Heart left ventricle (tissue), 16 donors: ENCODE data around the gene RAI1. TPM values are rescaled to one million over a fixed set of nuclear protein-coding genes. Genes with fewer than 3 reads are reported as not detected.
"Not testable (repeated sequence)": the region's sequence is repeated elsewhere in the genome, so short reads cannot be mapped to it uniquely, and the experiment has no call there.

ENCODE experiments used
- ATAC-seq, 4 donors: fragments of 200-7000 bp; cut with Tn5 transposase; one replicate each; pipeline ENCODE4 v1.9.1; 2020 to 2022; ENCODE audit warnings: moderate library complexity in 4 of 4, mild to moderate bottlenecking in 3 of 4, moderate number of reproducible peaks in 1 of 4
- DNase-seq, 5 donors: peaks; one replicate each; pipeline ENCODE4 v3.0.0-alpha.2; 2020
- H3K27ac ChIP-seq, 12 donors: fragments of 200-600 bp; sonication (generic) in 4 of 12; one replicate each; pipeline versions ENCODE4 v1.5.0 to v1.8.0; 2016 to 2022; ENCODE audit warnings: mild to moderate bottlenecking in 2 of 12
- H3K27me3 ChIP-seq, 9 donors: fragments of 200-600 bp; sonication (generic) in 2 of 9; one replicate each; pipeline versions ENCODE4 v1.5.1 to v1.8.0; 2016 to 2022; ENCODE audit warnings: mild to moderate bottlenecking in 3 of 9
- H3K36me3 ChIP-seq, 9 donors: fragments of 200-600 bp; sonication (generic) in 2 of 9; one replicate each; pipeline versions ENCODE4 v1.5.0 to v1.8.0; 2018 to 2022; ENCODE audit warnings: mild to moderate bottlenecking in 2 of 9
- H3K4me1 ChIP-seq, 12 donors: fragments of 200-600 bp; sonication (generic) in 4 of 12; one replicate each; pipeline versions ENCODE4 v1.5.0 to v1.8.0; 2016 to 2022; ENCODE audit warnings: mild to moderate bottlenecking in 3 of 12
- H3K4me3 ChIP-seq, 12 donors: fragments of 200-600 bp; sonication (generic) in 4 of 12; one replicate each; pipeline versions ENCODE4 v1.5.0 to v1.8.0; 2017 to 2022; ENCODE audit warnings: mild to moderate bottlenecking in 9 of 12, moderate library complexity in 4 of 12
- H3K9me3 ChIP-seq, 12 donors: fragments of 200-600 bp; sonication (generic) in 4 of 12; one replicate each; pipeline versions ENCODE4 v1.5.0 to v1.8.0; 2016 to 2022; ENCODE audit warnings: mild to moderate bottlenecking in 1 of 12
- POLR2A ChIP-seq, 2 donors: fragments of 450-650 bp; IDR thresholded peaks; one replicate each; pipeline ENCODE4 v1.6.1; 2017; ENCODE audit warnings: antibody characterized with exemption in 2 of 2, mild to moderate bottlenecking in 2 of 2, moderate library complexity in 2 of 2
- WGBS, 4 donors: extraction: QIAGEN DNeasy Blood & Tissue Kit in 2 of 4; methylation state at CpG; one replicate each; pipeline versions ENCODE4 v1.1.5 to v1.1.7; 2013 to 2018; 5-methylcytosine and 5-hydroxymethylcytosine counted together
- intact Hi-C, 10 donors: fragments of 100-400 bp; cut with DNase I; formaldehyde crosslinking; loops; one replicate each; pipeline versions ENCODE4 v1.11.1 to v1.14.2; 2022
- polyA plus RNA-seq, 2 donors: library from polyadenylated mRNA; stranded (reverse); fragments of 200-250 nt; gene quantifications; one replicate each; pipeline ENCODE4 v1.2.3, GENCODE V29; 2013
- total RNA-seq, 9 donors: library from RNA; depleted of rRNA in 2 of 9; stranded (reverse); fragments of >200 nt in 2 of 9; fragmentation: NEBNext Ultra II Directional in 3 of 9; extraction: Animal tissue kit (Norgen Biotek cat#: 25700) in 3 of 9; gene quantifications; one replicate each; pipeline versions ENCODE4 v1.1.0 to v1.2.4, GENCODE V29; 2016 to 2023
- TF ChIP-seq, protein P1 (sequence below), 12 donors: fragments of 200-600 bp; sonication (generic) in 4 of 12; IDR thresholded peaks; one replicate each; pipeline versions ENCODE4 v1.5.0 to v1.8.0; 2018 to 2022; ENCODE audit warnings: antibody characterized with exemption in 12 of 12, mild to moderate bottlenecking in 5 of 12
- donor health status: ischemic (EF 13 %, LVEDD 7.1; RV severe dilation, severe dysfunction).
- donor health status: healthy with polysubstance abuse.
- donor health status: DM: no; HTN: yes; CAD: no.
- donor health status: DM: no; HTN: no; CAD: no.
- donor health status: ischemic (EF 25% LVEDD 6.9; RV normal size, moderate dysfunction).
- donor health status: ischemic (EF 25% LVEDD 5.7; RV mildly dilated, moderate dysfunction).
- donor health status: healthy.
- donor health status: DM: yes; HTN: yes; CAD: no.
- donor health status: ischemic (EF 35%, LVEDD 5.7; RV mildly dilated, moderate dysfunction).
- donor health status: nonischemic (EF 11% LVEDD 7.7; RV severe dilation, severe dysfunction).
- donor health status: DM: yes; HTN: yes; CAD: no.
- donor health status: PGD.
- donor health status: ischemic (EF 29% LVEDD 5.4; RV normal size, mild dysfunction).
- donor health status: nonischemic (EF 23%, LVEDD 6.1; RV moderate dilation, normal function).

The RAI1 gene
- total and polyA plus RNA-seq, 11 donors: 15.1 to 37.2 (median 20.8) TPM

GRCh38 chr17:17636272-17636885 is 44.9 kb upstream of the RAI1 start:
- 54 to 74% (median 65%) methylated on average over 5 of the region's 5 CpGs for WGBS, 4 donors
- no peaks in the 10 kb centered on the region for H3K36me3 ChIP-seq
- no peak for ATAC-seq
- H3K27me3 ChIP-seq: no peaks in the 10 kb centered on the region
- TF ChIP-seq, protein P1, sequence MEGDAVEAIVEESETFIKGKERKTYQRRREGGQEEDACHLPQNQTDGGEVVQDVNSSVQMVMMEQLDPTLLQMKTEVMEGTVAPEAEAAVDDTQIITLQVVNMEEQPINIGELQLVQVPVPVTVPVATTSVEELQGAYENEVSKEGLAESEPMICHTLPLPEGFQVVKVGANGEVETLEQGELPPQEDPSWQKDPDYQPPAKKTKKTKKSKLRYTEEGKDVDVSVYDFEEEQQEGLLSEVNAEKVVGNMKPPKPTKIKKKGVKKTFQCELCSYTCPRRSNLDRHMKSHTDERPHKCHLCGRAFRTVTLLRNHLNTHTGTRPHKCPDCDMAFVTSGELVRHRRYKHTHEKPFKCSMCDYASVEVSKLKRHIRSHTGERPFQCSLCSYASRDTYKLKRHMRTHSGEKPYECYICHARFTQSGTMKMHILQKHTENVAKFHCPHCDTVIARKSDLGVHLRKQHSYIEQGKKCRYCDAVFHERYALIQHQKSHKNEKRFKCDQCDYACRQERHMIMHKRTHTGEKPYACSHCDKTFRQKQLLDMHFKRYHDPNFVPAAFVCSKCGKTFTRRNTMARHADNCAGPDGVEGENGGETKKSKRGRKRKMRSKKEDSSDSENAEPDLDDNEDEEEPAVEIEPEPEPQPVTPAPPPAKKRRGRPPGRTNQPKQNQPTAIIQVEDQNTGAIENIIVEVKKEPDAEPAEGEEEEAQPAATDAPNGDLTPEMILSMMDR (IDR thresholded peaks at IDR 0.05): no peak
- TF ChIP-seq POLR2A (IDR thresholded peaks at IDR 0.05): no peak
- peaks cover 0 to 13% (median 0%) of the 10 kb centered on the region in 12 donors for H3K4me1 ChIP-seq
- intact Hi-C loops: no loop called here
- peaks cover 0 to 3% (median 0%) of the 10 kb centered on the region in 12 donors for H3K9me3 ChIP-seq
- H3K4me3 ChIP-seq: no peak overlapping the region
- DNase-seq: no peak
- H3K27ac ChIP-seq: no peak overlapping the region

- no peak overlapping the region for H3K4me3 ChIP-seq
- intact Hi-C loops: no loop called here
- TF ChIP-seq, protein P1 (IDR thresholded peaks at IDR 0.05): no peak
- TF ChIP-seq POLR2A (IDR thresholded peaks at IDR 0.05): no peak
- ATAC-seq (no peak), DNase-seq (no peak)
- no peaks in the 10 kb centered on the region for H3K27me3 ChIP-seq
- WGBS, 4 donors: 88 to 100% (median 93%) methylated on average over 2 of the region's 2 CpGs
- H3K9me3 ChIP-seq: no peaks in the 10 kb centered on the region
- peaks cover 0 to 13% (median 0%) of the 10 kb centered on the region in 12 donors for H3K4me1 ChIP-seq
- no peak overlapping the region for H3K27ac ChIP-seq
- no peaks in the 10 kb centered on the region for H3K36me3 ChIP-seq
These were observed 42.8 kb upstream of the RAI1 start for GRCh38 chr17:17638467-17638866.

DNA sequence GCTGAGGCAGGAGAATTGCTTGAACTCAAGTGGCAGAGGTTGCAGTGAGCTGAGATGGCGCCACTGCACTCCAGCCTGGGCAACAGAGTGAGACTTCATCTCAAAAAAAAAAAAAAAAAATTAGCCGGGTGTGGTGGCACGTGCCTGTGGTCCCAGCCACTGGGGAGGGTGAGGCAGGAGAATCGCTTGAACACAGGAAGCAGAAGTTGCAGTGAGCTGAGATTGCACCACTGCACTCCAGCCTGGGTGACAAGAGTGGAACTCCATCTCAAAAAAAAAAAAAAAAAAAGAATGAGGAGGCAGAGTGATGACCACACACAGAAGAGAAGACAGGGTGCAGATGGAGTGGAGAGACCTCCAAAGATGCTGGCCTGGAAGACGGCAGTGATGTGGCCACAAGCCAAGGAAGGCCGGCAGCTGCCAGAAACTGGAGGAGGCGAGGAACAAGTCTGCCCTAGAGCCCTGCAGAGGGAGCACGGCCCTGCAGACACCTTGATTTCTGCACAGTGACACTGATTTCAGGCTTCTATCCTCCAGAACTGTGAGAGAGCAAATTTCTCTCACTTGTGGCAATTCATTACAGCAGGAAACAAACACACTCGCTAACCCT is 41.5 kb upstream of the RAI1 start:
- DNase-seq, H3K27me3 ChIP-seq: not testable (repeated sequence)
- WGBS, 4 donors: 62 to 73% (median 71%) methylated on average over 9 of the region's 9 CpGs

GRCh38 chr17:17641621-17642409 is 39.4 kb upstream of the RAI1 start:
- Histone ChIP-seq H3K27ac (peak overlapping the region in 1 of 12 donors; percentile 23), H3K4me3 (no peak overlapping the region), H3K36me3 (no peaks in the 10 kb centered on the region), H3K4me1 (peaks cover 0 to 13% (median 0%) of the 10 kb centered on the region in 12 donors), H3K27me3 (no peaks in the 10 kb centered on the region), H3K9me3 (peaks cover 0 to 6% (median 0%) of the 10 kb centered on the region in 12 donors)
- DNase-seq: peak; percentile 70 to 85 (median 76)
- TF ChIP-seq, protein P1 (IDR thresholded peaks at IDR 0.05): peak; percentile 80 to 94 (median 88)
- no peak for TF ChIP-seq POLR2A (IDR thresholded peaks at IDR 0.05)
- ATAC-seq: peak; percentile 69 to 91 (median 90)
- intact Hi-C loops: loop anchor here (1.0 to 10.0 kb wide), 10 partner anchors 70 to 640 kb away; partner anchors contain the start of gene RASD1 (in 7 of the 10)
- 34 to 48% (median 35%) methylated on average over 10 to 14 of the region's 14 CpGs for WGBS, 4 donors

More for the DNA sequence above, 41.5 kb upstream of the RAI1 start:
- not testable (repeated sequence) for H3K36me3 ChIP-seq, H3K9me3 ChIP-seq, H3K4me3 ChIP-seq, ATAC-seq, H3K27ac ChIP-seq
- H3K4me1 ChIP-seq: peaks cover 0 to 13% (median 0%) of the 10 kb centered on the region in 12 donors
- intact Hi-C loops: loop anchor here in 8 of 10 donors (2.0 to 10.0 kb wide), 6 partner anchors 67 to 637 kb away; partner anchors contain the start of gene RASD1 (in 5 of the 8)

DNA sequence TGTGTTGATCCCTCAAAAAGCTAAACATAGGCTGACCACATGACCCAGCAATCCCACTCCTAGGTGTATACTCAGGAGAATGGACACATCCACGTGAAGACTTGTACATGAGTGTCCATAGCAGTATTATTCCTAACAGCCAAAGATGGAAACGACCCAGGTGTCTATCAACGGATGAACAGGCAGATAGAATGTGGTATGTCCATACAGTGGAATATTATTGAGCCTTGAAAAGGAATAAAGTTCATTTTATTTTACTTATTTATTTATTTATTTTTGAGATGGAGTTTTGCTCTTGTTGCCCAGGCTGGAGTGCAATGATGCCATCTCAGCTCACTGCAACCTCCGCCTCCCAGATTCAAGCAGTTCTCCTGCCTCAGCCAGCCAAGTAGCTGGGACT is 36.1 kb upstream of the RAI1 start:
- H3K36me3 ChIP-seq, H3K27ac ChIP-seq, H3K4me1 ChIP-seq, H3K4me3 ChIP-seq, H3K27me3 ChIP-seq, DNase-seq, ATAC-seq: not testable (repeated sequence)
- peaks cover 0 to 11% (median 0%) of the 10 kb centered on the region in 12 donors for H3K9me3 ChIP-seq
- WGBS, 4 donors: 74 to 85% (median 83%) methylated on average over 4 of the region's 4 CpGs
- intact Hi-C loops: loop anchor here in 1 of 10 donors (10.0 kb wide), 1 partner anchor 150 kb away; the partner anchor contains the start of gene RASD1
